C1 segment of cervical spinal cord (tissue), 14 donors: Measurements from ENCODE around the gene CAMK2G.
A peak's percentile ranks its signal among the peaks of the same experiment; 100 is the strongest.

Experiments used
- DNase-seq, 14 donors: peaks; one replicate each; lab custom pipeline; 2025; lab: John Stamatoyannopoulos, UW

Gene CAMK2G

DNA sequence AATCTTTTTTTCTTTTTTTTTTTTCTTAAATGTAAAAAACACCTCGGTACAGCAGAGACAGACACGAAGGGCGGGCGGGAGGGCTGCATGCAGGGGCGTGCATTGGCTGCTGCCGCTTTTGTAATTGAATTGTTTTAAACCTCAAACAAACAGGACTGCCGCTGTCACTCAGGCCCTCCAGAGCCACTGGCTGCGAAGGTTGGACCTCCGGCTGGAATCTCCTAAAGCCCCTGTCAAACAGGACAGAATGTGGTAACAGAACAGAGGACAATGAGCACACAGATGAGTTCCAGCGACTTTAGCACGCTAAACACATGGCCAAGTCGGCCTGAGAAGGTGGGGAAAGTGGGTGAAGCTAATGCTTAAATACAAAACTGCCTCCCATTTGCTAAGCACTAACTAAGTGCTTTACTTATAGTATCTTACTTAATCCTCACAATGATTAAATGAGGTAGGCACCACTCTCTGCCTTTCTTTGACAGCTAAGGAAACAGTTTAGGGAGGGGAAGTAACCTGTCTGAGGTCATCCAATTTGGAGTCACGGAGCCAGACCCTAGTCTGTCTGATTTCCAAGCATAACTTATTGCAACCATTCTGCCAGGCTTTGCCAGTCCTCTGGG, 60.0 kb downstream of the CAMK2G start:
- no peak for DNase-seq

DNA sequence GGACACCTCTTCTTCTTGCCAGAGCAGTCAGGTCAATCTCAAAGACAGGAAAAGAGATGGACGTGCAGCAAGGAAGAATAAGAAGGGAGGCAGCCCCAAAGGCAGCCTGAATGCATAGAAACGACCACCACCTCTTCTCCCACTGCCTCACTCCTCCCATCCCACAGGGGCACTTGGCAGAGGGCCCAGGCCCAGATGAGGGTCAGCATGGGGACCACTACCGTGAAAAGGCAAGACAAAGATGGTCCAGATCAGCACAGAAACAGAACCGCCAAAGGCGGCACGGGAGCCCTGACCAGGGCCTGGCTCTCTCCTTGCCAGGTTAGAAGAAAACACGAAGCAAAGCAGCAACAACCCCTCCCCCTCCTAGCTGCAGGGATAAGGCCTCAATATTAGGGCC, 61.0 kb downstream of the CAMK2G start:
- no peak for DNase-seq

DNA sequence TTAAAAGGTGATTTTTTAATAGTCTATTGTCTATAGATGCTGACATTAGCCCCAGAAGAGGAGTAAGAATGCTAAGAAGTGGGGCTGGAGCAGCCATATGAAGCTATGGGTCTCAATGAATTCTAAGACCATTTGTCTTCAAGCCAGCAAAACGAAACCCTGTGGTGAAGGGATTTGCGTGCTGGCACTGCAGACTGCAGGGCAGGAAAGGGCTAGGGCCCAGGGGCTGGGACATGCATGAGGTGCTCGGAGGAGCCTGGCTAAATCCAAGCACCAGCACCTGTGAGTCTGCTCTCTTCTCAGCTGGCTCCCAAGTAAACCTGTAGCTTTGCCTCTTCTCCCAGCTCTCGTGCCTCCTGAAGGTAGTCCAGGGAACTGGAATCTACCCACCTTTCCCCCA, 61.7 kb downstream of the CAMK2G start:
- peak in 1 of 14 donors; percentile 18 for DNase-seq

DNA sequence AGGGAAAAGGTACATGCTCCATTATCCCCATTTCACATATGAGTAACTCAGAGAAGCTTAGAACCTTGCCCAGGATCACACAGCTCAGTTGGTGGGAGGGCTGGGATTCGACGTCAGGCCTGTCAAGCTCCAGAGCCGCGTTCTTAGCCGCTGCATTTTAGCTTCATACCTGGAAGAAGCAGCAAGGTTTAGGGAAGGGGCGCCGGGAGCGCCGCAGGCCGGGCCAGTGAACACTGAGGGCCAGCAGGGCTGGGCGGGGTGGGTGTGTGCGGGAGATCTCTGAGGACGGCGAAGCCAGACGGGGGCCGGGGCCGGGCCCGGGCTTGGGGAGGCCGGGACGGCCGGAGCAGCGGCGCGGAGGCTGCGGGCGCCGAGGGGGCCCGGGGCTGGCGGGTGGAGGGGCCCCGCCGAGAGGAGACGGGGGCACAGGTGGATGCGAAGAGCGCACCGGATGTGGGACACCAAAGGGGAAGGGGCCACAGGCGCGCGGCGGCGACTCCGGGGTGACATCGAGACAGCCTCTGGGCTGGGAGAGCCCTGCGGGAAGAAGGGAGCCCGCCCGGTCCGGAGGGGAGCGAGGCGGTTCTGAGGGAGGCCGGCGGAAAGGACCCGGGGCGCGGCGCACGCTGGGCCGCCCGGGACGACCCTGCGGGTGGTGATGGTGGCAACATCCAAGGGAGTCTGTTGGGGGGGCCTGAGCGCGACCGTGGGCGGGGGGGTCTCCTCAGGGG, 63.5 kb downstream of the CAMK2G start:
- DNase-seq, result peak in 2 of 14 donors; percentile 53 to 65

DNA sequence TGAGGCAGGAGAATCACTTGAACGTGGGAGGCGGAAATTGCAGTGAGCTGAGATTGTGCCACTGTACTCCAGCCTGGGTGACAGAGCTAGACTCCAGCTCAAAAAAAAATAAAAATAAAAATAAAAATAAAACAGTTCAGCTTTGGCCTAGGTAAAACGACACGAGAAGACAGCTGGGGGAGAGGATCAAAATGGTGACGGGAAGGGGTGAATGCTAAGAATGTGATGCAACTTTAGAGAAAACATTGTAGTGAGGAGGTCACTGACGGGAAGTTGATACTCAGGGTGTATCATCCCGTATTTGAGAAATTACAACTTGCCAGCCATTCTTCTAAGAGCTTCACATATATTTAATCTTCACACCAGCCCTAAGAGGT, 64.0 kb downstream of the CAMK2G start:
- no peak for DNase-seq

DNA sequence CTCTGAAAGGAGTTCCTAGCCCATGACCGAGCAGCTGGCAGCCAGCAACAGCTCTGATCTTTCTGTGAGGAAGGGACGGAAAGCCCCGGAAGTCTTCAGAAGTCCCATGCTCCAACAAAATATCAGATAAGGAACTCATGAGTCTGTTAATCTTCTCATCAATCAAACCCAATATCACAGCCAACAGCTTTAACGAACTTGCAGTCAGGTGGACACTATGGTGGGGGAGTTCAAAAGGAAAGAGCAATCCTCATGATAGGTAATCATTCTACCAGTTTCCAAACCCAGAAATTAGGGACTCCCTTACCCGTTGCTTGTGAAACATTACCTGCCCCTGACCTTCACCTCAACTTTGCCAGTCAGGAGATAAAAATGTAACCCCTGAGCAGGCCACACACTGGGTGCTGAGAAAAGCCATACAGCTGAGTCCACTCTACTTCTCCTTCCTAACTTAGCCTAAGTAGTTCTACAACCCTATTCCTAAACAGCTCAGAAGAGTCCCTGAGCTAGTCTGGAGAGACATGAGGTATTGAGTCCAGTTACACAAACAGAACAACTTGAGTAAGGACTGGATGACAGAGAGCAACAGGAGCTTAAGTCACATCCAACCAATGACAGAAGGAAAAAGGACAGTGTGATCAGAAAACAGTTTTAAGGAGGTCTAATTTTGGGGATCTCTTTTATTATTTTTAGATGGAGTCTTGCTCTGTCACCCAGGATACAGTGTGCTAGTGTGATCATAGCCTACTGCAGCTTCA, 65.1 kb downstream of the CAMK2G start:
- no peak for DNase-seq

DNA sequence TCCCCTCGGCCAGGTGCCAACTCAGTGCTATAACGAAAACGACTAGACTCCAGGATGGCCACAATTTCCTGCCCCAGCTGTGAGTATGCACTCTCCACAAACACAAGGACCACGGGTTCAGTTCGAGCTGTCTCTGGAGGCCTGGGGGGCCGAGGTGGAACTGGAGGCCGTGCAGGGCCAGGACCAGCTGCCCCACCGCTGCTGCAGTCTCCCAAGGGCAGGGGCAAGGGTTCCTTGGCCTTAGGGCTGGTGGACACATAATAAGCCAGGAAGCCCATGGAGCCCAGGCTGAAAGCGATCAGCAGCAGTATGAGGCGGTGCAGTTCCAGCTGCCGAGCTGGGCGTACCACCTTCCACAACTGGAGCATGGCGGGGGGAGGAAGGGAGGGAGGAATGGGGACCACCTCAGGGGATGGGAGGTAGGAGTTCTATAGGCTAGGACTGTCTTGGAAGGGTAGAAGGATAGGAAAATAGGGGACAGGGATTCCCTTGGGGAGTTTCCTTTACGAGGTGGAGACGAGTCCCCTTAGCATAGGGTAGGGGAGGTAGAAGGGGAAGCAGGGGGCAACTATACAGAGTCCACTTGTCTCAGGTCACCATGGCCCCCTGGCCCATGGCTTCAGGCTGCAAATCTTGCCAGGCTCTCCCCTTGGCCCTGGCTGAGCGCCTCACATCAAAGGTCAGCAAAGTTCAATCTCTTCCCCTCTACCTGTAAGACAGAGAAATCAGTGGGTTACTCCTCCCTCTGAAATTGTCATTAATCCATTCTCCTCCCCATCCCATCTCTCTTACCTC, 66.1 kb downstream of the CAMK2G start:
- no peak for DNase-seq

DNA sequence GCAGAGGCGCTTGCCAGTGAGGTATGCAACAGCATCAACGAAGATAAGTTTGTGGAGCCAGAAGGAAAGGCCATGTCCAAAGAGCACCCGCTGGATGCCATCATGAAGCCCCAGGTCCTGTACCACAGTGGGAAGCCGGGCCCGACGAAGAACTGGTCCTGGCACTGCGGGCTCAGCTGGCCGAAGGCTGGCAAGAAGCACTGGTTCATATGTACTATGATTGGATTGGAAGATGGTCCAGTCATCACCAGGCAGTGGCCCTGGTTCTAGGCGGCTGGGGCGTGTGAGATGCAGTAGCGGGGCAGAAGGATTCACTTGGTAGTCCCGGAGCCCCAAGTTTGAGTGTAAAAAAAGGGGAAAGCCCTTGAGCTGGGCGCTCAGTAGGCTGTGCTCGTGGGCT, 66.9 kb downstream of the CAMK2G start:
- DNase-seq, result no peak

DNA sequence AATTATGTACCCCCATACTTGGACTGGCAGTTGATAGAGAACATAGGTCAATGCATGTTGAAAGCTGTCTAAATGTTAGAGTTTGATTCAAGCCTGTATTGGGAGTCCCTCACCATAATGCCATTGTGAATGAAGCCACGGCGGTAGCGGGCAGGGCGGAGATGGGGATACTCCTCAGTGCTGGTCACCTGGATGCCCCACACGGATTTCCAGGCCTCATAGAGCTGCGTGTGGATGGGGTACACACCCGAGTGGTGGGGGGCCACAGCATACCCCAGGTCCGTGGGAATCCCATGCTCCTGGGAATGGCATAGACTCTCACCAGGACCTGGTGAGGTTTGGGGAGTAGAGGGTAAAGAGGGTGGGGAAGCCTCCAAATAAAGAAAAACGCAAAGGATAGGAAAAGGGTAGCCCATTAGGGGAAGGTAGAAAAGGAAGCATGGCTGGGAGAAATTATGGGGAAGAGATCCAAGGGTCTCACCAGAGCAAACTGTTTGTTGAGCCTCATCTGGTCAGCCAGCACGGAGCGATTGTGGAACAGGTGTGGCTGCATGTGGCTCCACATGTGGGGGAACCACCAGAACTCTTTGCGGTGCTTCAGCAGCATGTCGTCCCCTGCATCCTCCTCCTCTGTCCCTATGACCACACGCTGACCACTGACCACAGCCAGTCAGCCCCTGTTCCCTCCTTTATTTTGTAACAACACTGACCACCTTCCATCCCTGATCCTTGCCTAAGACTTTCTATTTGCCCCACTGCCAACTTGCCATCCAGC, 68.0 kb downstream of the CAMK2G start:
- no peak for DNase-seq

DNA sequence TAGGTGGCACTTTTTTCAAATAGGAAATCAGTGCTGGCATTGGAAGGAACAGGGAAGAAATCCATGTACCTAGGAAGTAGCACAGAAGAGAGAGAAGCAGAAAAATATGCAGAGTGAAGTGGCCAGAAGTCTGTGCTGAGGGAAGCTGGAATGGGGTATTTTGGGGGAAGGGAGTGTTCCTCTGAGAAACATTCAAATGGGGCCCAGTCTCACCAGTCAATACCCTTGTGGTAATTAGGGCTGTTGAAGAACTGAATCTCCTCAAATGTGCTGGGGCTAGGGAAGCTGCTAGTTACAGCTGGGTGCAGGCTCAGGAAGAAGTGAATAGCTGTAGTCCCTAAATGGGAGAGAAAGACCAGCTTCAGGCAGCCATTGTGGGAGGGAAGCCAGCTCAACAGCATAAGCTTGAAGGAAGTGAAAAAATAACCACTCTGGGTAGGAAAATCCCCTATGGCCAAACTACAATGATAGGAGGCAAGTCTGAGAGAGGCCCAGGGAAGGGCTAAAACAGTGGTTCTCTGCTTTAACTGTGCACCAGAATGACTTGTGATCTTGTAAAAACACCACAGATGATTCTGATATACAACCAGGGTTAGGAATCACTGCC, 70.6 kb downstream of the CAMK2G start:
- no peak for DNase-seq

DNA sequence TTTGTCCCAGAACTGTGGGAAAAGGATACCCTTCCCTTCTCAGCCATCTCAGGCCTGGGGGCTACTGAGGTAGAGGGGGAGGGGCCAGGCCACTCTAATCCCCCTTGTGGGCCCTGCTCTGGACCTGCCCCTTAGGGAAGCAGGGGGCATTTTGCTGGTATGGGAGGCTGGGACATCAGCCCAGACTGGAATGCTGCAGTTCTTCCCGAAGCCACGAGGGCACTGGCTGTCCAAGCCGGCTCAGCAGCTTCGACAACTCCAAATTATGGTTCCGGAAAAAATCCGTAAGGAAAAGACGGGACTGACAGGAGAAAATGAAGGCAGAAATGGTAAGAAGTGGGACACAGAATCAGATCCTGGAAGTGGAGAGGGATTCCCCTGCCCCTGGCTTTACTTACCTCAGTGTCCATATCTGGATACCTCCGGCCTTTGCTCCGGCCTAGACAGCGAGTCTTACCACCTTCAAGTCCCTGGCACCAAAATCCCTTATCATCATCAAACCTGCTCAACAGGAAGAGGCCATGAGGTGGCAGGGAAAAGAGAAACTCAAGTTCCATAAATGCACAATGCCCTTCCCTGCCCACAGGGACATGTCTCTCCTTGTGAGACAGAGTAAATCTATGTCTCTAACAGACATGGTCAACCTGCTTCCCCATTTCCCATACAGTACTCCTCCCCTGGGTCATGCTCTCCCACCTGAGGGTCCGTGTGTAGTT, 71.9 kb downstream of the CAMK2G start:
- DNase-seq, result no peak

DNA sequence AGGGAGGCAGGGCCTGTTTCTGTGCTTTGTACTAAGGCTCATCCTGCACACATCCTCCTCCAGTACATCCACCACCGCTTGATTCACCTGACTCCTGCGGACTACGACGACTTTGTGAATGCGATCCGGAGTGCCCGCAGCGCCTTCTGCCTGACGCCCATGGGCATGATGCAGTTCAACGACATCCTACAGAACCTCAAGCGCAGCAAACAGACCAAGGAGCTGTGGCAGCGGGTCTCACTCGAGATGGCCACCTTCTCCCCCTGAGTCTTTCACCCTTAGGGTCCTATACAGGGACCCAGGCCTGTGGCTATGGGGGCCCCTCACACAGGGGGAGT, 73.1 kb downstream of the CAMK2G start:
- DNase-seq, result no peak

DNA sequence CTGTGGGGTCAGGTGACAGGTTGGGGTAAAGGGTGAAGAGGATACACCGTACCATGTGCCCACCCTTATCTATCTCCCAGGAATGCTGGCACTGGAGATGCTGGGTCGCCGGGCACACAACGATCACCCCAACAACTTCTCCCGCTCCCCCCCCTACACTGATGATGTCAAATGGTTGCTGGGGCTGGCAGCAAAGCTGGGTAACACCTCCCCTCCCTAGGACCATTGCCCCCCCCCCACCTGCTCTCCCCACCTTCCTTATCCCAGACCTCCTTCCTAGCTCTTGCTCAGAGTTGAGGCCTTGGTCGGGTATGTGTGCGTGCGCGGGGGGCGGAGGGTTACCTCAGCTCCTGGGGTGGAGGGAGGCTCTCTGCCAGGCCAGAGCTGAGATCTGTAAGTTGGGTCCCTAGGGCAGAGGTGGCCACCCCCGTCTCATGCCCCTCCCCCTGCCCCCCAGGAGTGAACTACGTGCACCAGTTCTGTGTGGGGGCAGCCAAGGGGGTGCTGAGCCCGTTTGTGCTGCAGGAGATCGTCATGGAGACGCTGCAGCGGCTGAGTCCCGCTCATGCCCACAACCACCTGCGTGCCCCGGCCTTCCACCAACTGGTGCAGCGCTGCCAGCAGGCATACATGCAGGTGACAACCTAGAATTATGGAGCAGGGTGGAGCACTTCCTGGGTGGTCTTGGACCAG, 73.6 kb downstream of the CAMK2G start:
- no peak for DNase-seq

DNA sequence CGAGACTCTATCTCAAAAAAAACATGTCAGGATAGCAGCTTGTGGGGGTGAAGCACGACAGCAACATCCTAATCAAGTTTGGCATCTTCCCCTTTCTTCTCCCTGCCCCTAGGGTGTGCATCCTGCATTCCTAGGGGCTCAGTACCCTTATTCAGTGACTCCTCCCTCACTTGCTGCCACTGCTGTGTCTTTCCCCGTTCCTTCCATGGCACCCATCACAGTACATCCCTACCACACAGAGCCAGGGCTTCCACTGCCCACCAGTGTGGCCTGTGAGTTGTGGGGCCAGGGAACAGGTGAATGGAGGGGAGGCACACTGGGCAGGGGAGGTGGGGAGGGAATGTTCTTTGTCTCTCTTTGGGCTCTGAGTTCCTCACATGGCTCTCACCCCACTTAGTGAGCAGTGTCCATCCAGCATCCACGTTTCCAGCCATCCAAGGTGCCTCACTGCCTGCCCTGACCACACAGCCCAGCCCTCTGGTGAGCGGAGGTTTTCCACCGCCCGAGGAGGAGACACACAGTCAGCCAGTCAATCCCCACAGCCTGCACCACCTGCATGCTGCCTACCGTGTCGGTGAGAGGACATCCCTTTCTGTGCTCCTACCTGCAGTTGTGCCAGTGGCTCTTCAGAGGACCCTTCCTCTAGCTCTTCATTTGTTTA, 74.3 kb downstream of the CAMK2G start:
- DNase-seq, result no peak

DNA sequence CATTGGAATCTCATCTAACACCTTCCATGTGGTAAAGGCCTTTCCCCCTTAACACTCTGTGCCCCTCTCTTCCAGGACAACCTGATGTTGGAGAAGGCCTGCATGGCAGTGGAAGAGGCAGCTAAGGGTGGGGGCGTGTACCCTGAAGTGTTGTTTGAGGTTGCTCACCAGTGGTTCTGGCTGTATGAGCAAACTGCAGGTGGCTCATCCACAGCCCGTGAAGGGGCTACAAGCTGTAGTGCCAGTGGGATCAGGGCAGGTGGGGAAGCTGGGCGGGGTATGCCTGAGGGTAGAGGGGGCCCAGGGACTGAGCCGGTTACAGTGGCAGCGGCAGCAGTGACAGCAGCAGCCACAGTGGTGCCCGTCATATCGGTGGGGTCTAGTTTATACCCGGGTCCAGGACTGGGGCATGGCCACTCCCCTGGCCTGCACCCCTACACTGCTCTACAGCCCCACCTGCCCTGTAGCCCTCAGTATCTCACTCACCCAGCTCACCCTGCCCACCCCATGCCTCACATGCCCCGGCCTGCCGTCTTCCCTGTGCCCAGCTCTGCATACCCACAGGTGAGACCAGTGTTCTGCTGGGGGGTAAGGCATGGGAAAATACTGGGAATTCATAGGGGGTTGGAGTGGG, 75.3 kb downstream of the CAMK2G start:
- no peak for DNase-seq

DNA sequence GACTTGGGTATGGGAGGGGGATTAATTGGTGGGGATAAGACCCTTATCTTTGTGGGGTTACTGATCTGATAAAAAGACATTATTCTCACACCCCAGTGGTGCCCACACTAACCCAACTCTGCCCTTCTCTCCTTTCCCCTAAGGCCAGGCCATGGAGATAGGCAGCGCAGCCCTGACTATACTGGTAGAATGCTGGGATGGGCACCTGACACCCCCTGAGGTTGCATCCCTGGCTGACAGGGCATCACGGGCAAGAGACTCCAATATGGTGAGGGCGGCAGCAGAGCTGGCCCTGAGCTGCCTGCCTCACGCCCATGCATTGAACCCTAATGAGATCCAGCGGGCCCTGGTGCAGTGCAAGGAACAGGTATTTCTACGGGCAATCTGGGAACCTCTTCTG, 76.3 kb downstream of the CAMK2G start:
- no peak for DNase-seq

DNA sequence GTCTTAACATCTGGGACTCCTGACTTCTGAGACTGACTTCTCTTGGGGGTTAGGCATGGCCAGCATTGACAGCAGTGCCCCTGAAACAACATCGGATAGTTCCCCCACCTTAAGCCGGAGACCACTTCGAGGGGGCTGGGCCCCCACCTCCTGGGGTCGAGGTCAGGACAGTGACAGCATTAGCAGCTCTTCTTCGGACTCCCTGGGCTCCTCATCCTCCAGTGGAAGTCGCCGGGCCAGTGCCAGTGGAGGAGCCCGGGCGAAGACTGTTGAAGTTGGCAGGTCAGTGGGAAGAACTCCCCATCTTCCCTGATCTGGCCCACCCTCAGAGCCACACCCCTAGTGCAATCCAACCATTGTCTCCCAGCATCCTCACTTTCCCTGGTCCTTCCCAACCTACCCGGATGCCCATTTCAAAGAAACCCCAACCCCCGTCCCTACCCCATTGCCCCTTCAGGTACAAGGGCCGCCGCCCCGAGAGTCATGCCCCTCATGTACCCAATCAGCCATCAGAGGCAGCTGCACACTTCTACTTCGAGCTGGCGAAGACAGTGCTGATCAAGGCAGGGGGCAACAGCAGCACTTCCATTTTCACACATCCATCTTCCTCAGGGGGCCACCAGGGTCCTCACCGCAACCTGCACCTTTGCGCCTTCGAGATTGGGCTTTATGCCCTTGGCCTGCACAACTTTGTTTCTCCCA, 76.9 kb downstream of the CAMK2G start:
- DNase-seq, result no peak

DNA sequence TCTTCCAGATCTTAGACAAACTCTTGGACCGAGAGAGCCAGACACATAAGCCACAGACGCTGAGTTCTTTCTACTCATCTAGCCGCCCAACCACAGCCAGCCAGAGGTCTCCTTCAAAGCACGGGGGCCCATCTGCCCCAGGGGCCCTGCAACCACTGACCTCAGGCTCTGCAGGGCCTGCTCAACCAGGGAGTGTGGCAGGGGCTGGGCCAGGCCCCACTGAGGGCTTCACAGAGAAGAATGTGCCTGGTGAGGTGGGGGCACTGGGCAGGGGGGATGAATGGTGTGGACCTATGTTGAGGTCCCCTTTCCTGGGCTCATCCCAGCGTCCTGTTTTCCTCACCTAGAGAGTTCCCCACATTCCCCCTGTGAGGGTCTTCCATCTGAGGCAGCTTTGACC, 77.6 kb downstream of the CAMK2G start:
- no peak for DNase-seq
